Heart left ventricle (tissue), 16 donors: ENCODE data around the gene MYO10. TPM values are rescaled to one million over a fixed set of nuclear protein-coding genes. Genes with fewer than 3 reads are reported as not detected.
A peak's percentile ranks its signal among the peaks of the same experiment; 100 is the strongest.

Source experiments
- ATAC-seq, 4 donors: fragments of 200-7000 bp; cut with Tn5 transposase; one replicate each; pipeline ENCODE4 v1.9.1; 2020 to 2022; ENCODE audit warnings: moderate library complexity in 4 of 4, mild to moderate bottlenecking in 3 of 4, moderate number of reproducible peaks in 1 of 4
- DNase-seq, 5 donors: peaks; one replicate each; pipeline ENCODE4 v3.0.0-alpha.2; 2020
- H3K27ac ChIP-seq, 12 donors: fragments of 200-600 bp; sonication (generic) in 4 of 12; one replicate each; pipeline versions ENCODE4 v1.5.0 to v1.8.0; 2016 to 2022; ENCODE audit warnings: mild to moderate bottlenecking in 2 of 12
- H3K27me3 ChIP-seq, 9 donors: fragments of 200-600 bp; sonication (generic) in 2 of 9; one replicate each; pipeline versions ENCODE4 v1.5.1 to v1.8.0; 2016 to 2022; ENCODE audit warnings: mild to moderate bottlenecking in 3 of 9
- H3K36me3 ChIP-seq, 9 donors: fragments of 200-600 bp; sonication (generic) in 2 of 9; one replicate each; pipeline versions ENCODE4 v1.5.0 to v1.8.0; 2018 to 2022; ENCODE audit warnings: mild to moderate bottlenecking in 2 of 9
- H3K4me1 ChIP-seq, 12 donors: fragments of 200-600 bp; sonication (generic) in 4 of 12; one replicate each; pipeline versions ENCODE4 v1.5.0 to v1.8.0; 2016 to 2022; ENCODE audit warnings: mild to moderate bottlenecking in 3 of 12
- H3K4me3 ChIP-seq, 12 donors: fragments of 200-600 bp; sonication (generic) in 4 of 12; one replicate each; pipeline versions ENCODE4 v1.5.0 to v1.8.0; 2017 to 2022; ENCODE audit warnings: mild to moderate bottlenecking in 9 of 12, moderate library complexity in 4 of 12
- H3K9me3 ChIP-seq, 12 donors: fragments of 200-600 bp; sonication (generic) in 4 of 12; one replicate each; pipeline versions ENCODE4 v1.5.0 to v1.8.0; 2016 to 2022; ENCODE audit warnings: mild to moderate bottlenecking in 1 of 12
- CTCF ChIP-seq, 12 donors: fragments of 200-600 bp; sonication (generic) in 4 of 12; IDR thresholded peaks; one replicate each; pipeline versions ENCODE4 v1.5.0 to v1.8.0; 2018 to 2022; ENCODE audit warnings: antibody characterized with exemption in 12 of 12, mild to moderate bottlenecking in 5 of 12
- POLR2A ChIP-seq, 2 donors: fragments of 450-650 bp; IDR thresholded peaks; one replicate each; pipeline ENCODE4 v1.6.1; 2017; ENCODE audit warnings: antibody characterized with exemption in 2 of 2, mild to moderate bottlenecking in 2 of 2, moderate library complexity in 2 of 2
- WGBS, 4 donors: extraction: QIAGEN DNeasy Blood & Tissue Kit in 2 of 4; methylation state at CpG; one replicate each; pipeline versions ENCODE4 v1.1.5 to v1.1.7; 2013 to 2018; 5-methylcytosine and 5-hydroxymethylcytosine counted together
- intact Hi-C, 10 donors: fragments of 100-400 bp; cut with DNase I; formaldehyde crosslinking; loops; one replicate each; pipeline versions ENCODE4 v1.11.1 to v1.14.2; 2022
- polyA plus RNA-seq, 2 donors: library from polyadenylated mRNA; stranded (reverse); fragments of 200-250 nt; gene quantifications; one replicate each; pipeline ENCODE4 v1.2.3, GENCODE V29; 2013
- total RNA-seq, 9 donors: library from RNA; depleted of rRNA in 2 of 9; stranded (reverse); fragments of >200 nt in 2 of 9; fragmentation: NEBNext Ultra II Directional in 3 of 9; extraction: Animal tissue kit (Norgen Biotek cat#: 25700) in 3 of 9; gene quantifications; one replicate each; pipeline versions ENCODE4 v1.1.0 to v1.2.4, GENCODE V29; 2016 to 2023
- donor health status: ischemic (EF 13 %, LVEDD 7.1; RV severe dilation, severe dysfunction).
- donor health status: healthy with polysubstance abuse.
- donor health status: DM: no; HTN: yes; CAD: no.
- donor health status: DM: no; HTN: no; CAD: no.
- donor health status: ischemic (EF 25% LVEDD 6.9; RV normal size, moderate dysfunction).
- donor health status: ischemic (EF 25% LVEDD 5.7; RV mildly dilated, moderate dysfunction).
- donor health status: healthy.
- donor health status: DM: yes; HTN: yes; CAD: no.
- donor health status: ischemic (EF 35%, LVEDD 5.7; RV mildly dilated, moderate dysfunction).
- donor health status: nonischemic (EF 11% LVEDD 7.7; RV severe dilation, severe dysfunction).
- donor health status: DM: yes; HTN: yes; CAD: no.
- donor health status: PGD.
- donor health status: ischemic (EF 29% LVEDD 5.4; RV normal size, mild dysfunction).
- donor health status: nonischemic (EF 23%, LVEDD 6.1; RV moderate dilation, normal function).

MYO10 gene
- total and polyA plus RNA-seq, 11 donors: 2.0 to 17.3 (median 3.8) TPM

GRCh38 chr5:16707168-16707868 lies 228.8 kb downstream of the MYO10 start:
- ATAC-seq: no peak
- H3K9me3 ChIP-seq: no peaks in the 10 kb centered on the region

DNA sequence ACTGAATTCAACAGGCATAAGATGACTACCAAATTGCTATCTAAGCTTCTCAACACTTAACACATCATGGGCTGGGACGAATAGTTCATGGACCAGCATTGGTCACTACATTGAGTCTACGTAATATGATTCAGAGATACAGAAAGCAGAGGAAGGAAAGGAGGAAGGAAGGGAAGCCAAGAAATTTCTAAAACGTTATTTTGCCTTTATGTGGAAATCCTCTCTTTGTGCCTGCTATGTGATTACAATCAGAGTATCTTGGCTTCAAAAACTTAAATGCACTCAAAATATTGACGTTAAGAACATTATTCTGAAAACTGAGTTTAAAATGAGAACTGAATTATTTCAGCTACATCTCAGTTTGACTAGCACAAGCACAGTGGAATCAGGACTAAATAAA lies 231.1 kb downstream of the MYO10 start:
- TF ChIP-seq POLR2A (IDR thresholded peaks at IDR 0.05): no peak
- TF ChIP-seq CTCF (IDR thresholded peaks at IDR 0.05): no peak
- H3K36me3 ChIP-seq: peaks cover 0 to 62% (median 16%) of the 10 kb centered on the region in 9 donors
- DNase-seq: no peak
- no peak overlapping the region for H3K4me3 ChIP-seq
- ATAC-seq: no peak
- no peak overlapping the region for H3K27ac ChIP-seq
- H3K9me3 ChIP-seq: no peaks in the 10 kb centered on the region
- no peaks in the 10 kb centered on the region for H3K27me3 ChIP-seq
- WGBS, 4 donors: 59 to 65% (median 62%) methylated on average over 4 of the region's 4 CpGs
- intact Hi-C loops: no loop called here
- H3K4me1 ChIP-seq: no peaks in the 10 kb centered on the region

More at GRCh38 chr5:16707168-16707868, 228.8 kb downstream of the MYO10 start:
- Histone ChIP-seq H3K4me3 (no peak overlapping the region), H3K27ac (no peak overlapping the region), H3K27me3 (no peaks in the 10 kb centered on the region), H3K4me1 (peaks cover 0 to 5% (median 0%) of the 10 kb centered on the region in 12 donors), H3K36me3 (peaks cover 0 to 58% (median 16%) of the 10 kb centered on the region in 9 donors)
- no peak for DNase-seq
- 96 to 97% (median 96%) methylated on average over 9 of the region's 9 CpGs for WGBS, 4 donors
- intact Hi-C loops: no loop called here
- TF ChIP-seq CTCF (IDR thresholded peaks at IDR 0.05): no peak
- TF ChIP-seq POLR2A (IDR thresholded peaks at IDR 0.05): no peak

- no peaks in the 10 kb centered on the region for H3K4me1 ChIP-seq
- intact Hi-C loops: no loop called here
- no peaks in the 10 kb centered on the region for H3K27me3 ChIP-seq
- TF ChIP-seq POLR2A (IDR thresholded peaks at IDR 0.05) (no peak), CTCF (IDR thresholded peaks at IDR 0.05) (no peak)
- DNase-seq: no peak
- peaks cover 0 to 54% (median 10%) of the 10 kb centered on the region in 9 donors for H3K36me3 ChIP-seq
- H3K4me3 ChIP-seq: no peak overlapping the region
- whole genome bisulfite sequencing, 4 donors: 80 to 85% (median 81%) methylated on average over 2 of the region's 2 CpGs
- no peak overlapping the region for H3K27ac ChIP-seq
- no peaks in the 10 kb centered on the region for H3K9me3 ChIP-seq
- ATAC-seq: no peak
Measured at GRCh38 chr5:16702964-16703363, 233.1 kb downstream of the MYO10 start.

DNA sequence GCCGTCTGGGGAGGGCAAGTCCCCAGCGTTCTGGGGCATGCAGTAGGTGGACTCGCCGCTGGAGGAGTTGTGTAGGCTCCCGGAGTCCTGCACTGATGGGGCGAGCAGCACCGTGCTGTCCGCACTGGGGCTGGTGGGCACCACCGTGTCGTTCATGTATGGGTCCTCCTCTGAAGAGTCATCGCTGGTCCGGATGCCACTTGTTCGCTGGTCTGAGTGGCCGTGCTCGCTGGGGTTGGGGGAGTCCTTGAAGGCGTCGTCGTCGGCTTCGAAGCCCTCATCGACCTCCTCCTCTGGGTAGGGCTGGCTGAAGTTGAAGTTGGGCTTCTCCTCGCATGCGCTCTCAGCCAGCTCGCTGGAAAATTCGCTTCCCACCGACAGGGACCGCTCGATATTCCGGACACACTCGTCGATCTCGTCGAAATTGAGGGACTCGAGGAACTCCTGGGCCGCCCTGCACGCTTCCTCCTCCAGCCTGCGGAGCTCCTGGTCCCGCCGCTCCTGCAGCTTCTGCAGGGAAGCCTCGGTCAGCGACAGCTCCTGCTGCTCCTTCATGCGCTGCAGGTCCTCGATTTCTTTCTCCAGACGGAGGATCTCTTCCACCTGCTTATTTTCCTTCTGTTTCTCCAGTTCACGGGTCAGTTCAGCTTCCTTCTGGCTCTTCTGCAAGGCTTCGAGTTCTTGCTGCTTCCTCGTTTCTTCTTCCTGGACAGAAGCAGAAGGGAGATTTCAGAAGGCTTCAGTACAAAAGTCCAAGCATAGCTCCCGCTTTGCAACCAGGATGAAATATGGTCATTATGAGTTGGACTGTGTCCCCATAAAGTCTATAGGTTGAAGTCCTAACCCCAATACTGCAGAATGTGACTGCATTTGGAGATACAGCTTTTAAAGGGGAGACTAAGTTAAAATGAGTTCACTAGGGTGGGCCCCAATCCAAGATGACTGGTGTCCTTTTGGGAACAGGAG lies 234.7 kb downstream of the MYO10 start:
- peak in 1 of 4 donors; percentile 33 for ATAC-seq

More for the DNA sequence above, 234.7 kb downstream of the MYO10 start:
- peaks cover 0 to 42% (median 0%) of the 10 kb centered on the region in 9 donors for H3K36me3 ChIP-seq
- H3K4me1 ChIP-seq: no peaks in the 10 kb centered on the region
- no peak for TF ChIP-seq POLR2A (IDR thresholded peaks at IDR 0.05)
- TF ChIP-seq CTCF (IDR thresholded peaks at IDR 0.05): no peak
- WGBS, 4 donors: 96 to 97% (median 96%) methylated on average over 41 to 48 of the region's 48 CpGs
- H3K4me3 ChIP-seq: no peak overlapping the region
- H3K27me3 ChIP-seq: no peaks in the 10 kb centered on the region
- H3K27ac ChIP-seq: no peak overlapping the region
- intact Hi-C loops: no loop called here
- H3K9me3 ChIP-seq: no peaks in the 10 kb centered on the region
- DNase-seq: no peak
